Fibroblast of the conjunctiva (primary cell): ENCODE data around the gene CERS6.
"Not testable (repeated sequence)": the region's sequence is repeated elsewhere in the genome, so short reads cannot be mapped to it uniquely, and the experiment has no call there.

ENCODE experiments used
- DNase-seq: peaks from one replicate; pipeline ENCODE4 v3.0.0-alpha.2; 2010; ENCODE audit warnings: low read depth

The CERS6 gene

DNA sequence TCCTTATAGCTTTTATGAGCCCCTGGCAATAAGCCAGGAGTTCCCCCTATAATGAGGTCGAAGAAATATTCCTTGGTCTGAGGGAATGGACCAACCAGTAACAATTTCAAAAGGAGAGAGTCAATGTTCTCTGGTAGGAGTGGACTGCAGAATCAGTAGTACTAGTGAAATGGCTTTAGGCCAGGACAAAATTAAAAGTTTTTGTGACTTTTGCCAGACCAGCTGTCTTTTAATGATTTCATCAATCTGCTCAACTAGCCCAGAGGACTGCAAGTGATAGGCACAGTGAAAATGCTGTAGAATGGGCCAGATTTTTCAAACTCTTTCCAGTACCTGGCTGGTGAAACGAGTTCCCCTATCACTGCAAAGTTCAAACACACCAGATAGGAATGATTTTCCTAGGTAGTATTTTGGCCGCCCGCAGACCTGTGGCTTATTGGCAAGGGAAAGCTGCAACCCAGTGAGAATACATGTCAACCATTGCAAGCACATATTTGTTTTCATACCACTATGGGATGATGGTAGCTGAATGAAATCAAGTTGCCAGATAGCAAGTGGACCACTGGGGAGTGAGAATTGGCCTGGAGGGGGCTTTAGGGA lies 45.5 kb downstream of the CERS6 start:
- DNase-seq: no peak

- DNase-seq: not testable (repeated sequence)
These were observed 46.8 kb downstream of the CERS6 start for GRCh38 chr2:168502852-168503251.

DNA sequence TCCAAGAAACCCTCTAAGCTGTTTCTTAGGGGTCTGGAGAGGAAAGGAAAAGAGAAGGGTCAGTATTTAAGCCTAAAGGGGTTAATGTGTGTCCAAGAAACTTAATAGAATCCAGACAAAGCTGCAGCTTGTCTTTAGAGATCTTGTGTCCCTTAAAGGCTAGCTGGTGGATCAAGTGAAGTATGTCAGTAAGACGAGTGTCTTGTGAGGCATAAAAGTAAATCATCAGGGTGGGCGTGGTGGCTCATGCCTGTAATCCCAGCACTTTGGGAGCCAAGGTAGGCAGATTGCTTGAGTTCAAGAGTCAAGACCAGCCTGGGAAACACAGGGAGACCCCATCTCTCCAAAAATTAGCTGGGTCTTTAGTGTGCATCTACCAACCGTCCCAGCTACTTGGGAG lies 47.8 kb downstream of the CERS6 start:
- no peak for DNase-seq

DNA sequence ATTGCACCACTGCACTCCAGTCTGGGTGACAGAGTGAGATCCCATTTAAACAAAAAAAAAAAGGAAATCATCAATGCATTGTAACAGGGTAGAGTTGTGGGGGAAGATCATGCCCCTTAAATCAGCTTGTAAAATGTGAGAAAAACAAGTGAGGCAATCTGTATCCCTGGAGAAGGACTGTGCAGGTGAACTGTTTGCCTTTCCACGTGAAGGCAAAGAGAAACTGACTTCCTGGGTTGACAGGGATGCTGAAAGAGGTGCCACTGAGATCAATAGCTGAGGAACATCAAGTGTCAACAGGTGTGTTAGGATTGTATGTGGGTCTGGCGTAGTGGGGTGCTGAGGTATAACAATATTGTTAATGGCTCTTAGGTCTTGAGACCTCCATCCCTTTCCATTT lies 48.3 kb downstream of the CERS6 start:
- no peak for DNase-seq

GRCh38 chr2:168510125-168510756 lies 54.2 kb downstream of the CERS6 start:
- no peak for DNase-seq

DNA sequence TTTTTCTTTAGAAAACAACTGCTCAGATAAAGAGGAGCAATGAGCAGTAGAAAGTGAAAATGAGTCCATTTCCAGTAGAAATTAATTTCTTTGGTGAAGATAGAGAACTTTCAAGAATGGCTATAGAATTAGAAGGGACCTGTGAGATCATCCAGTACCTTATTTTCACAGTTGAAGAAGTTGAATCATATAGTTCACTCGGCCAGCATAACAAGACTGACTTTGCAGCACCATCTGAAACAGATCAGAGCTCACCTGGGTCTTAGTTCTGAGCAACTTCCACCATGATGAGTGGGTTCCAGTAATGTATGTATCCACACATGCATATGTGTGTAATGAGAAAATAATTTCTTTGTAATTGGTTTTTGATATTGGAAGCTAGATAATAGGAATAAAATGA lies 58.6 kb downstream of the CERS6 start:
- DNase-seq: no peak

- peak; percentile 85 for DNase-seq
These were observed 59.4 kb downstream of the CERS6 start for GRCh38 chr2:168515502-168515901.

- no peak for DNase-seq
These were observed 61.7 kb downstream of the CERS6 start for GRCh38 chr2:168517816-168518215.

GRCh38 chr2:168518555-168519066 lies 62.5 kb downstream of the CERS6 start:
- DNase-seq: no peak

- no peak for DNase-seq
These were observed 63.6 kb downstream of the CERS6 start for GRCh38 chr2:168519534-168520308.

- no peak for DNase-seq
These were observed 65.1 kb downstream of the CERS6 start for GRCh38 chr2:168521053-168521741.

GRCh38 chr2:168522446-168522845 lies 66.4 kb downstream of the CERS6 start:
- no peak for DNase-seq

DNA sequence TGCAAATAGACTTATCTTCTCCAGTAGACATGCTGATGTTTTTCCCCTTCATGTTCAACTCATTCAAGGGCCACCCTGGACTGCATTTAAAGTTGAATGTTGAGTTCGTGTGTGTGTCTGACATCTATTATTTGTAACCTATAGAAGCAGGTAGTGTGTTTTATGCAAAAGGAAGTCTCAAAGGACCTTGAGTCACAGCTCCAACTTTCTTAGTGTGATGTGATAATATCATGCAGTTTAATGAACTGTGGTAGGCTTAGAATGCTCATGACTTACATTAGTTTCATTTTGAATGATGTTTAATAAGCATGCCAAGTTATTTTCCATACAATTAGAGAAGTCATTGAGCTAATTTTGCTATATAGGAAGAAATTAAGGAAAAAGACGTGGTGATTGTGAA lies 67.9 kb downstream of the CERS6 start:
- no peak for DNase-seq

DNA sequence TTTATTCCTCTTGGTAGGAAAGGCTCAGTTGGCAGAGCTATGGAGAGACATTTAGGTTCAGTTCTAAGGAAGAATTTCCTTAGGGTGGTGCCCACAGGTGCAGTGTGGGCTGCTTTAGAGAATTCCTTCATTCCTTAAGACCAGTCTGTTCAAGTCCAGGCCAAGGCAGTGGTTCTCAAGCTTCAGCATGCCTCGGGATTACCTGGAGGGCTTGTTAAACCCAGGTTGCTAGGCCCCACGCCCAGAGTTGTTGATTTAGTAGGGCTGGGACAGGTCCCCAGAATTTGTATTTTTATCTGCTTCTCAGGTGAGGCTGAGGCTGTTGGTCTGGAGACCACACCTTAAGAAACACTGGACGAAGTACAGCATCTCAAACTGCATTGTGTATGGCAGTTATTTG lies 68.9 kb downstream of the CERS6 start:
- DNase-seq: no peak

- DNase-seq: no peak
These were observed 69.8 kb downstream of the CERS6 start for GRCh38 chr2:168525716-168526446.

DNA sequence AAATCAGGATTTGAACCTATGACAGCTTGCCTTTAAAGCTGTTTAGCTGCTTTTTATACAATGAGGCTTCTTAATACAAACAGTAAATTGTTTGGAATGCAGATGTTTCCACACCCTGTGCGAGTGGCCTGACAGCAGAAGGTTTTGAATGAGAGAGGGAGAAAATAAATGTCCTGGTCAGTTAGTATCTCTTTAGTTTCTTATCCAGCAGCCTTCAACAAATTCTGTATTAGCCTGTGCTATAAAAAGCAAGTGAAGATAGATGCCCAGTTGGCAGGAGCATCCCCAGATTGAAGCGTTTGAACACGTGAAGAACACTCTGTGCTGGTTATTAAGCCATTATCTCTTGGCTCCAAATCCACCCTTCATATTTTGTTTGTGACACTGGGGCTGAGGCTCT lies 70.6 kb downstream of the CERS6 start:
- peak; percentile 9 for DNase-seq

- DNase-seq: peak; percentile 34
These were observed 71.9 kb downstream of the CERS6 start for GRCh38 chr2:168528016-168528415.

GRCh38 chr2:168528469-168528868 lies 72.4 kb downstream of the CERS6 start:
- DNase-seq: peak; percentile 38

- no peak for DNase-seq
These were observed 73.2 kb downstream of the CERS6 start for GRCh38 chr2:168529054-168529833.

GRCh38 chr2:168529900-168530561 lies 74.0 kb downstream of the CERS6 start:
- no peak for DNase-seq
